Stimulated activated memory B cell treated with anti-CD40 and anti-IgM and Interleukin-4, amounts not matched to agents 10 μg/mL and 1 μg/mL and 100 μg/mL, for 72 hours (primary cell): Measurements from ENCODE around the gene IRF2BPL.

Experiments
- ATAC-seq: fragments of 150-1000 bp; cut with Tn5 transposase; 2 replicates; pipeline ENCODE4 v1.10.0; 2021
- H3K27ac Mint-ChIP-seq: one replicate; pipeline ENCODE4 v1.8.0; 2022; ENCODE audit warnings: mild to moderate bottlenecking, mixed read lengths
- H3K27me3 Mint-ChIP-seq: one replicate; pipeline ENCODE4 v1.8.0; 2022; ENCODE audit warnings: mixed read lengths
- H3K36me3 Mint-ChIP-seq: one replicate; pipeline ENCODE4 v1.8.0; 2022; ENCODE audit warnings: mixed read lengths
- H3K4me1 Mint-ChIP-seq: one replicate; pipeline ENCODE4 v1.8.0; 2022; ENCODE audit warnings: mixed read lengths
- H3K4me3 Mint-ChIP-seq: one replicate; pipeline ENCODE4 v1.8.0; 2022; ENCODE audit warnings: mild to moderate bottlenecking, moderate library complexity, mixed read lengths
- H3K9me3 Mint-ChIP-seq: one replicate; pipeline ENCODE4 v1.8.0; 2022; ENCODE audit warnings: mixed read lengths

IRF2BPL gene

GRCh38 chr14:77061630-77062257, 33.2 kb upstream of the IRF2BPL start:
- Mint-ChIP-seq H3K4me3 (no peak overlapping the region), H3K4me1 (peaks cover 28% of the 10 kb centered on the region), H3K36me3 (no peaks in the 10 kb centered on the region), H3K27me3 (no peaks in the 10 kb centered on the region), H3K27ac (no peak overlapping the region), H3K9me3 (no peaks in the 10 kb centered on the region)
- no peak for ATAC-seq

DNA sequence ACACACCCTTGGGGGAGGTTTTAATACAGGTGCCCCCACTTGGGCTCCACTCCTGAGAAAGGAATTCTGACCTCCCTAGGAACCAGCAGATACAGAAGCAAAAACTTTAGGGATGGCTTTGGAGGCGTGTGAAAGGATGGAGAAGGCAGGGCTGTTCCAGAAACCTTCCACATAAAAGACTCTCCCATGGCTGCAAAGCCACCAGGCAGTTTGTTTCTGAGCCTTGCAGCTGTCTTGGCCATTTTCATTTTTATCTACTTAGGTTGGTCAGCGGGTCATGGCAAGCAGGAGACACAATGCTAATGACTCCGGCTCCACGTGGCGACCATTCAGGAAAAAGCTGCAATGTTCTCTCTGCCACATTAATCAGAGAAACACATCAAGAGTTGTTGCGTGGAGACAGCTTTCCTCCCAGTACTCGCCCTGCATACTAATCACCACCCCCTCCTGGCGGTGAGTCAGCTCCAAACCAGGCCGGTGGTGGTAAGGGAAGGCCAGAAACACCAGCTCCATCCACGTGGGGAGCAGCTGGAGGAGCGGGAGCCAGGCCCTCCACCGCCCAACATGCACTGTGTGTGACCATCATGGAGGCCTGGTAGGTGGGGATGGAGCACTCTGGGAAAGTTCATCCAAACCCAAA, 30.9 kb upstream of the IRF2BPL start:
- Mint-ChIP-seq H3K27me3 (no peaks in the 10 kb centered on the region), H3K4me3 (no peak overlapping the region), H3K27ac (no peak overlapping the region), H3K9me3 (no peaks in the 10 kb centered on the region), H3K4me1 (peaks cover 8% of the 10 kb centered on the region), H3K36me3 (no peaks in the 10 kb centered on the region)
- no peak for ATAC-seq

GRCh38 chr14:77058785-77059184, 30.3 kb upstream of the IRF2BPL start:
- Mint-ChIP-seq H3K4me1 (peaks cover 8% of the 10 kb centered on the region), H3K36me3 (no peaks in the 10 kb centered on the region), H3K27ac (no peak overlapping the region), H3K4me3 (no peak overlapping the region), H3K27me3 (no peaks in the 10 kb centered on the region), H3K9me3 (no peaks in the 10 kb centered on the region)
- no peak for ATAC-seq

DNA sequence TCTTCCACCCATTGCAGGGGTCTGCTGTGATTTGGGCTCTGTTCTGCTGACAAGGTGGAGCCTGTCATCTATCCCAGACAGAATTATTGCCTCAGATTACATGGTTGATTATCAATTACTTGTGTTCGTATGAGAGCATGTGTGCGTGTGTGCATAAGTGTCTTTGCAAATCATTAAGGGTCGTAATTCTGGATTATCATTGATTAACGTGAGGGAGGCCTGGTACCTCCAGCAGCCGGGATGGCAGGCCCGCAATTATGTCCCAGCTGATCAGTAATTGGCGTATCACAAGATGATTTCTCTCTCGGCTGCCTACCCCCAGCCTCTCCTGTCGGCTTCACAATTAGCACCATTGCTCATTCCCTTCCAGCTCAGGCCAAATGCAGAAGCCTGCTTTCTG, 29.6 kb upstream of the IRF2BPL start:
- no peaks in the 10 kb centered on the region for H3K9me3 Mint-ChIP-seq
- no peak for ATAC-seq
- H3K4me3 Mint-ChIP-seq = no peak overlapping the region
- H3K4me1 Mint-ChIP-seq = peaks cover 5% of the 10 kb centered on the region
- no peaks in the 10 kb centered on the region for H3K36me3 Mint-ChIP-seq
- no peak overlapping the region for H3K27ac Mint-ChIP-seq
- H3K27me3 Mint-ChIP-seq = no peaks in the 10 kb centered on the region

- Mint-ChIP-seq H3K9me3 (no peaks in the 10 kb centered on the region), H3K36me3 (no peaks in the 10 kb centered on the region), H3K4me1 (peaks cover 7% of the 10 kb centered on the region), H3K27ac (no peak overlapping the region), H3K4me3 (no peak overlapping the region), H3K27me3 (no peaks in the 10 kb centered on the region)
- ATAC-seq = no peak
Measured at GRCh38 chr14:77055981-77056380, 27.5 kb upstream of the IRF2BPL start.

GRCh38 chr14:77055306-77055705, 26.8 kb upstream of the IRF2BPL start:
- H3K4me1 Mint-ChIP-seq = peaks cover 7% of the 10 kb centered on the region
- H3K4me3 Mint-ChIP-seq = no peak overlapping the region
- no peaks in the 10 kb centered on the region for H3K27me3 Mint-ChIP-seq
- ATAC-seq = no peak
- no peaks in the 10 kb centered on the region for H3K36me3 Mint-ChIP-seq
- no peaks in the 10 kb centered on the region for H3K9me3 Mint-ChIP-seq
- no peak overlapping the region for H3K27ac Mint-ChIP-seq

DNA sequence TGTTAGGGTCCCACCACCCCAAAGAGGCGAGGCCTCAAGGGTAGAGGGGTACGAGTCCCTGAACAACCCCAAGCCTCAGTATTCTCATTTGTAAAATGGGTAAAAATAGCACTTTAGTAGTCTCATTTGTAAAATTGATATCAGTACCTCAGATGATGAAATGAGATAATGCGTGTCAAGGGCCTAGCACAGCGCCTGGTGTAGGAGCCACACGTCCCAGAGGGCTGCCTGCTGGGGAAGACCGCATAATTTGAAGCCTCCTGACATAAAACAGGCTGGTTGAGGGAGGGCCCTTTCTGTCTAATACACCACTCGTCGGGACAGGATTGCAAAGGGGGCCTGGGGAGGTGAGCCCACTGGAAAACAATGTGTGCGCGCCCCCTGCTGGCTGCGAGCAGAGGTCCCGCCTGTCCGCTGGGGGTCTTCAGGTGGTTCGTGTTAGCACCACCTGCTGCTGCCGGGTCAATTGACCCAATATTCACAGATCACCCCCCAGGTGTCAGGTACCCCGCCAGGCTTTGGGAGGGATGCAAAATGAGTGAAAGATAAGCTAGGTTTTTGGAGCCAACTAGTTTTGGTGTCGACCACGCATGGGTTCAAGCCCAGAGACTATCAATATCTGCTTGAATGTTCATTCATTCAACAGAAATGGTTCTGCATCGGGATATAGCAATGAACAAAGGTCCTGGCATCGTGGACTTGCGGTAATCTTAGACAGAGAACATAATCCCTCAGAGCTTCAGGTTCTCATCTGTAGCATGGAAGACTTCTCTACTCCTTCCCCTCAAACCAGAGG, 24.7 kb upstream of the IRF2BPL start:
- no peak overlapping the region for H3K4me3 Mint-ChIP-seq

DNA sequence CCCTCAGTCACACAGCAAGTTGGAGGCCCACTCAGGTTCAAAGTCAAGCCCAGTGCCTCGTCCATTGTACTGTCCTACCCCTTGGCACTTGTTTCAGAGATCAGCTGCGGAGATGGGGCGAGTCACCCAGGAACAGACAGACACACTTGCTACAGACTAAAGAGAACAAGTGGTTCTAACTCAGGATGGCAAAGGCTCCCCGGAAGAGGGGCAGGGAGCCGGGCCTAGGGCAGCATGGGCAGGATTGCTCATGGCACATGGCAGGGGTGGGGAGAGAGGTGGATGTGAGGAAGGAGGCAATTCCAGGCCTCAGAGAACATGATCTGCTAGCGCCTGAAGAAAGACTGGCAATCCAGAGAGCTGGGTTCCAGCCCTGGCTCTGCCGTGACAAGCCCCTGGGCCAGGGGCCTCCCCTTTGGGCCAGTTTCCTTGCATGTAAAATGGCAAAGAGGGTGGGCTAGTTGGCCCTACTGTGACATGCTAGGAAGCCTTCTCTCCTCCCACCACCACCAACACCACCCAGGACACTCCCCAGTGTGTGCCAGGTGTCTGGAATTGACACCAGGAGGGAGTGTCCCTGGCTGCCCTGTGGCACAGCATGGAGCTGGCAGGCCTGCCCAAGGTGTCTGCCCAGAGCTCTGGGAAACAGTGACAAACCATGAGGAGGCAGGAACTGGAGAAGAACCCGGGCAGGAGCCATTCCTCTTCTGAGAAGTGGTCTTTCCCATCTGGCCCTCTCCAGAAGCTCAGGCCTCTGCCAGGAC, 24.0 kb upstream of the IRF2BPL start:
- Mint-ChIP-seq H3K9me3 (no peaks in the 10 kb centered on the region), H3K36me3 (no peaks in the 10 kb centered on the region), H3K27me3 (no peaks in the 10 kb centered on the region), H3K4me3 (no peak overlapping the region), H3K27ac (no peak overlapping the region), H3K4me1 (peaks cover 7% of the 10 kb centered on the region)
- ATAC-seq = peak; percentile 12

More for the DNA sequence above, 24.7 kb upstream of the IRF2BPL start:
- Mint-ChIP-seq H3K27me3 (no peaks in the 10 kb centered on the region), H3K4me1 (peaks cover 7% of the 10 kb centered on the region), H3K36me3 (no peaks in the 10 kb centered on the region), H3K9me3 (no peaks in the 10 kb centered on the region), H3K27ac (peak overlapping the region; percentile 24)
- peak; percentile 78 for ATAC-seq

- peaks cover 7% of the 10 kb centered on the region for H3K4me1 Mint-ChIP-seq
- H3K27ac Mint-ChIP-seq = no peak overlapping the region
- H3K27me3 Mint-ChIP-seq = no peaks in the 10 kb centered on the region
- no peak for ATAC-seq
- no peaks in the 10 kb centered on the region for H3K9me3 Mint-ChIP-seq
- H3K4me3 Mint-ChIP-seq = no peak overlapping the region
- H3K36me3 Mint-ChIP-seq = no peaks in the 10 kb centered on the region
Measured at GRCh38 chr14:77051116-77051515, 22.6 kb upstream of the IRF2BPL start.

DNA sequence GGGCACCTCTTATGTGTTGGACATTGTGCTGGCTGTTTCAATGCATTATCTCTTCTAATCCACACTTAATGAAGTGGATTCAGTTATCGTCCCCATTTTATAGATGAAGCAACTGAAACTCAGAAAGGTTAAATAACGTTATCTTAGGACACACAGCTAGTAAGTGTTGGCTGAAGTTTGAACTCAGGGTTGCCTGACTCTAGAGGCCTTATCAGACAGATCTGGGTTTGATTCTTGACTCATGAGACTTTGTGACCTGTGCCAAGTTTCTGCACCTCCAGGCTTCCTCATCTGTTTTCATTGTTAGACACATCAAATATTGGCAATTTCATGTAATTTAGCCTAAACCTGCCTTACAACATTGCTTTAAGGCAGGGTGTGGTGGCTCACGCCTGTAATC, 18.2 kb upstream of the IRF2BPL start:
- no peak overlapping the region for H3K4me3 Mint-ChIP-seq
- H3K36me3 Mint-ChIP-seq = no peaks in the 10 kb centered on the region
- no peak overlapping the region for H3K27ac Mint-ChIP-seq
- H3K4me1 Mint-ChIP-seq = peaks cover 17% of the 10 kb centered on the region
- no peak for ATAC-seq
- H3K9me3 Mint-ChIP-seq = no peaks in the 10 kb centered on the region
- H3K27me3 Mint-ChIP-seq = no peaks in the 10 kb centered on the region

- ATAC-seq = no peak
- no peak overlapping the region for H3K4me3 Mint-ChIP-seq
- H3K9me3 Mint-ChIP-seq = no peaks in the 10 kb centered on the region
- H3K36me3 Mint-ChIP-seq = no peaks in the 10 kb centered on the region
- no peak overlapping the region for H3K27ac Mint-ChIP-seq
- H3K4me1 Mint-ChIP-seq = peaks cover 26% of the 10 kb centered on the region
- no peaks in the 10 kb centered on the region for H3K27me3 Mint-ChIP-seq
Measured at GRCh38 chr14:77045238-77046162, 17.0 kb upstream of the IRF2BPL start.

DNA sequence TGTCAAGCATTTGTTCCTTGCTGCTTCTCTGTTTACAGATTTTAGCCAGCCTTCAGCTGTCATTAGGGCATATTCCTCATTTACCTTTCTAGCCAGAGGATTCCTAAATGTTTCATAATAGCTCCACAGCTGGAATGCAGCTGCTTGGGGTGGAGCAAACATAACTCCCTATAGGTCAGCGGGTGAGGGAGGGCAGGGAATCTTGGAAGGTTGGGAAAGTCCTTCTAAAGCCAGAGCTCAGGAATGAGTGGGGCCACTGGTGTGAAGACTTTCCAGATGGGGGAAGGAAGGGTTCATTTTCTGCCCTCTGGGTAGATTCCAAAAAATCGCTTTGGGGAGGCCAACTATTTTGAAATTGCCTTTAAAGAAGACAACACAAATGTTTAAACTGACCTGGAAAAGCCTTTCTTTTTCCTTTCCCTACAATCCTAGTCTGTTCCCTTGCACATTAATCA, 16.3 kb upstream of the IRF2BPL start:
- ATAC-seq = no peak
- H3K36me3 Mint-ChIP-seq = no peaks in the 10 kb centered on the region
- H3K4me3 Mint-ChIP-seq = no peak overlapping the region
- H3K27ac Mint-ChIP-seq = no peak overlapping the region
- H3K9me3 Mint-ChIP-seq = no peaks in the 10 kb centered on the region
- H3K27me3 Mint-ChIP-seq = no peaks in the 10 kb centered on the region
- H3K4me1 Mint-ChIP-seq = peaks cover 31% of the 10 kb centered on the region

DNA sequence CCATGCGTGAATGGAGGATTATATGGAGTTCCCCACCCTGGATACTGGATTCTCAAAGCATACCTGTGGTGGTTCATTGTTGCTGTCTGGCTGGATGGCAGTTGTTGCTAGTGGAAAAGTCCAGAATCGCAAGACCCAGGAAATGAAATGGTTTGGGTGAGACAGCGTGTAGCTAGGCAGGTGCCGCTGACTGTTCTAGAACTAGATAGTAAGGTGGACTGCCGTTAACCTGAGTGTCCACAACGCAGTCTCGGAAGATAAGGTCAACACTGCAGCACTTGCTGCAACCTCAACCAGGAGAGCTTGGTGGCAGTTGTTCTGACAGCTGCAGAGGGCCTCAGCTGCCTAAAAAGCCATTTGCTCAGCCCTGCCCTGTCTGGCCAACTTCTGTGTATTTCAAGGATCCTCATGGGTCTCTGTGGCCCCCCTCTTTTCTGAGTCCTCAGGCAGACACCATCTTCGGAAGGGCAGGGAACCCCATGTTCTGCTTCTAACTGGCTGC, 15.5 kb upstream of the IRF2BPL start:
- Mint-ChIP-seq H3K4me3 (no peak overlapping the region), H3K27me3 (no peaks in the 10 kb centered on the region), H3K4me1 (peaks cover 38% of the 10 kb centered on the region), H3K27ac (peak overlapping the region; percentile 33), H3K36me3 (no peaks in the 10 kb centered on the region), H3K9me3 (no peaks in the 10 kb centered on the region)
- ATAC-seq = no peak
